KMS-11 (cell line): ENCODE results near the gene KCNJ14.

Experiments
- H2AFZ ChIP-seq: fragments of 200-600 bp; sonication (generic); 2 replicates; pipeline ENCODE4 v1.6.1; 2016; ENCODE audit warnings: antibody characterized with exemption, mixed run types, low read depth
- H3K27ac ChIP-seq: fragments of 200-600 bp; sonication (generic); 2 replicates; pipeline ENCODE4 v1.6.1; 2016; ENCODE audit warnings: mild to moderate bottlenecking, mixed run types
- H3K27me3 ChIP-seq: fragments of 200-600 bp; sonication (generic); 2 replicates; pipeline ENCODE4 v1.6.1; 2017; ENCODE audit warnings: mild to moderate bottlenecking, low read depth, mixed run types, moderate library complexity; ENCODE audit not compliant: insufficient read depth
- H3K36me3 ChIP-seq: fragments of 200-600 bp; sonication (generic); 2 replicates; pipeline ENCODE4 v1.6.1; 2017; ENCODE audit warnings: mild to moderate bottlenecking, mixed run types; ENCODE audit not compliant: insufficient read depth
- H3K4me1 ChIP-seq: fragments of 200-600 bp; sonication (generic); 2 replicates; pipeline ENCODE4 v1.6.1; 2016; ENCODE audit warnings: mild to moderate bottlenecking, low read depth, mixed run types; ENCODE audit not compliant: poor library complexity, severe bottlenecking
- H3K4me2 ChIP-seq: fragments of 200-600 bp; sonication (generic); 2 replicates; pipeline ENCODE4 v1.7.0; 2016; ENCODE audit warnings: mild to moderate bottlenecking, mixed run types
- H3K4me3 ChIP-seq: fragments of 200-600 bp; sonication (generic); IDR thresholded peaks from 2 replicates; pipeline ENCODE4 v1.6.1; 2017; ENCODE audit warnings: low read depth, low read length, mixed read lengths; ENCODE audit not compliant: insufficient read depth
- H3K79me2 ChIP-seq: fragments of 200-600 bp; sonication (generic); 2 replicates; pipeline ENCODE4 v1.6.1; 2016; ENCODE audit warnings: low read depth, mixed run types; ENCODE audit not compliant: insufficient read depth
- H3K9ac ChIP-seq: fragments of 200-600 bp; sonication (generic); 2 replicates; pipeline ENCODE4 v1.6.1; 2016; ENCODE audit warnings: mild to moderate bottlenecking, mixed run types
- H4K20me1 ChIP-seq: fragments of 200-600 bp; sonication (generic); 2 replicates; pipeline ENCODE4 v1.6.1; 2016; ENCODE audit warnings: mild to moderate bottlenecking, mixed run types; ENCODE audit not compliant: insufficient read depth
- CTCF ChIP-seq: fragments of 200-600 bp; sonication (generic); conservative IDR thresholded peaks from 2 replicates; pipeline ENCODE4 v1.6.1; 2017; ENCODE audit warnings: low read depth, mild to moderate bottlenecking, antibody characterized with exemption, low read length, moderate library complexity, mixed read lengths

KCNJ14 gene

GRCh38 chr19:48489608-48490216 lies 34.3 kb downstream of the KCNJ14 start:
- peaks cover 34% of the 10 kb centered on the region for H3K4me1 ChIP-seq
- H3K4me3 ChIP-seq: no peak overlapping the region
- peak overlapping the region; percentile 95; the same call in 1 of the 2 replicates for H3K4me2 ChIP-seq
- H3K36me3 ChIP-seq: no peaks in the 10 kb centered on the region
- peak; percentile 96 for TF ChIP-seq CTCF
- H3K79me2 ChIP-seq: no peaks in the 10 kb centered on the region
- peaks cover 47% of the 10 kb centered on the region for H3K27me3 ChIP-seq
- no peaks in the 10 kb centered on the region for H4K20me1 ChIP-seq
- H3K9ac ChIP-seq: no peak overlapping the region
- no peak overlapping the region for H2AFZ ChIP-seq
- no peak overlapping the region for H3K27ac ChIP-seq

GRCh38 chr19:48490981-48491792 lies 35.8 kb downstream of the KCNJ14 start:
- Histone ChIP-seq H3K27ac (no peak overlapping the region), H3K36me3 (no peaks in the 10 kb centered on the region)

GRCh38 chr19:48491793-48492123 lies 36.4 kb downstream of the KCNJ14 start:
- Histone ChIP-seq H3K27me3 (peaks cover 57% of the 10 kb centered on the region), H4K20me1 (no peaks in the 10 kb centered on the region), H3K4me2 (peak overlapping the region; percentile 47; the same call in 1 of the 2 replicates), H3K36me3 (no peaks in the 10 kb centered on the region), H3K79me2 (no peaks in the 10 kb centered on the region), H3K4me3 (no peak overlapping the region), H2AFZ (no peak overlapping the region), H3K9ac (no peak overlapping the region), H3K4me1 (peaks cover 34% of the 10 kb centered on the region), H3K27ac (no peak overlapping the region)
- no peak for TF ChIP-seq CTCF

More at GRCh38 chr19:48490981-48491792, 35.8 kb downstream of the KCNJ14 start:
- Histone ChIP-seq H3K9ac (no peak overlapping the region), H3K4me3 (no peak overlapping the region), H3K4me2 (peak overlapping the region; percentile 95), H4K20me1 (no peaks in the 10 kb centered on the region), H3K27me3 (peaks cover 57% of the 10 kb centered on the region), H3K79me2 (no peaks in the 10 kb centered on the region), H2AFZ (peak overlapping the region; percentile 8; the same call in 1 of the 2 replicates), H3K4me1 (peaks cover 34% of the 10 kb centered on the region)
- TF ChIP-seq CTCF: no peak

GRCh38 chr19:48492925-48493717 lies 37.7 kb downstream of the KCNJ14 start:
- H3K36me3 ChIP-seq: no peaks in the 10 kb centered on the region
- no peaks in the 10 kb centered on the region for H4K20me1 ChIP-seq
- no peaks in the 10 kb centered on the region for H3K79me2 ChIP-seq
- TF ChIP-seq CTCF: no peak
- H3K4me3 ChIP-seq: no peak overlapping the region
- peaks cover 34% of the 10 kb centered on the region for H3K4me1 ChIP-seq
- no peak overlapping the region for H3K9ac ChIP-seq
- H3K27ac ChIP-seq: peak overlapping the region; percentile 48
- H3K4me2 ChIP-seq: peak overlapping the region; percentile 51
- H3K27me3 ChIP-seq: peaks cover 58% of the 10 kb centered on the region
- peak overlapping the region; percentile 75; the same call in 1 of the 2 replicates for H2AFZ ChIP-seq
